ENCODE results near the gene SHISAL2A.
A peak's percentile ranks its signal among the peaks of the same experiment; 100 is the strongest.

SHISAL2A gene

GRCh38 chr1:52659851-52660596, 27.1 kb downstream of the SHISAL2A start:
- DNase-seq (ENCODE audit: low spot score) = no peak

- no peak for DNase-seq (ENCODE audit: low spot score)
Observed at GRCh38 chr1:52660807-52661206, 27.8 kb downstream of the SHISAL2A start.

- no peak for DNase-seq (ENCODE audit: low spot score)
Observed at GRCh38 chr1:52662645-52663313, 29.8 kb downstream of the SHISAL2A start.

DNA sequence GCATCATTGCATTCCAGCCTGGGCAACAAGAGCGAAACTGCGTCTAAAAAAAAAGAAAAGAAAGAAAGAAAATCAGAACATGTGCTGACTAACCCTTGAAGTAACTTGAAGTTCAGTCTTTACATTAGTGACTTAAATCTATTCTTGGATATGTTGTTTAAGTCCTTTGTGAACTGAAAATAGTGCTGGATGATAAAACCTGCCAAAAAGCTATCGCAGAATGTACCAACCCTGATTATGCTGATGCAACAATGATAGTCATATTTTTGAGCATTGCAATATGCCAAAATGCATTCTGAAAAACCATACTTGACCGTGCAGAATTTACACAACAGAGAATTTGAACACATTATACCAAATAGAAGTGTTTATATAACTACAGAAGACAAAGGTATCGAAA, 30.7 kb downstream of the SHISAL2A start:
- DNase-seq (ENCODE audit: low spot score) = no peak

DNA sequence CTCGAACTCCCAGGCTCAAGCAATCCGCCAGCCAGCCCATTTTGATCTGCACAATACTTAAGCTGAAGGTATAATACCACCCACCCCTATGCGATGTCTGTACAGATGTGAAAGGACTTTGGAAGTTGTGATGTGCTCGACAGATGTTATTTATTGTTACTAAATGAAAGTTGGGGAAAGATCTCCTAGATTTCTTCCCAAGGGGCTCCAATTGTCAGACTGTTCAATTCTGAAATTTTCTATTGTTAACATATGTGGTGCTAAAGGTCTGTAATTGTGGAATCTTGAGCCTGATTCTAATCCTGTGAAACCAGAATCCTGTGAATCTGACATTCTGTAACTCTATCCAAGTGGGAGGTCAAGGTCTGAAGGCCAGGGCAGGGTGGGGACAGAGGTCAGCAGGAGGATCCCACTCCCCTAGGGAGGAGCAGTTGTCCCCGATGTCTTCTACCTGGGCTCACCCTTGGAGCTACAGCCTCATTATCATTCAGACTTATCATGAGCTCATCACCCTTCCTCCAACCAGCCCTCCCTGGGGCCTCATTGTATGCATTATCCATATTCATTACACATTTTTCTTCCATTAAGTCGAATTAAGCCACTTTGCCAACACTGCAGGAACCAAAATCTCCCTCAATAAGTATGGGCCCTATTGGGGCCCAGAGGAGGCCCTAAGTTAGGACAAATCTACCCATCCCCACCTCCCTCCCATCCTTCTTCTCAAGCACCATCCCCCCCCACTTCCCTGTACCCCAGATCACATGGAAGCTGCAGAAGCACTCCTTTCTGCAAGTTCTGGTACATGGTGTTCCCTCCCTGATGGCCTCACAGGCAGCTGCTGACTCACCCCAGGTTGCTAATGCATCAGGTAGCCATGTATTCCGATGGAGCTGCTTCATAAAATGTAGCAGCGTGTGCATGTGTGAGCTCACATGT, 32.3 kb downstream of the SHISAL2A start:
- DNase-seq (ENCODE audit: low spot score) = no peak

GRCh38 chr1:52667290-52667689, 34.3 kb downstream of the SHISAL2A start:
- DNase-seq (ENCODE audit: low spot score) = no peak

GRCh38 chr1:52667984-52668383, 35.0 kb downstream of the SHISAL2A start:
- DNase-seq (ENCODE audit: low spot score) = no peak

DNA sequence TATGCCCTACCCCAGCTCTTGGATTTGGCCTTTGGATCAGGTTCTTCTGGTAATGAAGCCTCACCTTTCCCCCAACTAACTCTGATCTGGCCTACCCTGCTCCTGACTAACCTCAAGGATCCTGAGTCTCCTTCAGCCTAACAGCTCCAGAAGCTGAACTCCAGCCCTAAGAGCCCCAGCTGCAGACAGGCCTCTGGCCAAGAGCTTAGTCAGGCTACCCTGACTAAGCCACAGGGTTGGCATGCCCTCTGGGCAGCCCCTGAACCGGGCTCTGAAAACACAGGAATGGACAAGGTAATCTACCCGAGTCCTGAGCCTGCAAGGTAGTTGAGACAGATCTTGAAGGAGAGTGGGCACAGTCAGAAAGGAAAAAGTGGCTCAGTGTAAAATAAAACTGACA, 35.7 kb downstream of the SHISAL2A start:
- DNase-seq (ENCODE audit: low spot score) = no peak

- no peak for DNase-seq (ENCODE audit: low spot score)
Observed at GRCh38 chr1:52669696-52670095, 36.7 kb downstream of the SHISAL2A start.

DNA sequence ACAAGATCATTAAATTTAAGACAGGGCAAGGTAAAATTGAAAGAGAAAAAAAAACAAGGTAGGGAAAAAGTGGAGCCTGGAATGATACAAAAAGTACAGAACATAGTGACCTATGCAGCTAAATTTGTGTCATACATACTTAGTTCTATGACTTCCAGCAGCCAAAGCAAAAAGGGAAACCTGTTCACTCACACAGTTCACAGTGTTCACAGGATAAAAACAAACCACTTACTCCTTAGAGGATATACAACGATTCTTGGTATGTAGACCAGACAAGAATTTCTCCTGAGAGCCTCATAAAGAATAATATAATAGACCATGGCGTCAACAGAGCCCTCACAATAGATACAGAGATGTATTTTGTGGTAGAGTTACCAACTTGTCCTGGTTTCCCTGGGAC, 37.6 kb downstream of the SHISAL2A start:
- DNase-seq (ENCODE audit: low spot score) = no peak

DNA sequence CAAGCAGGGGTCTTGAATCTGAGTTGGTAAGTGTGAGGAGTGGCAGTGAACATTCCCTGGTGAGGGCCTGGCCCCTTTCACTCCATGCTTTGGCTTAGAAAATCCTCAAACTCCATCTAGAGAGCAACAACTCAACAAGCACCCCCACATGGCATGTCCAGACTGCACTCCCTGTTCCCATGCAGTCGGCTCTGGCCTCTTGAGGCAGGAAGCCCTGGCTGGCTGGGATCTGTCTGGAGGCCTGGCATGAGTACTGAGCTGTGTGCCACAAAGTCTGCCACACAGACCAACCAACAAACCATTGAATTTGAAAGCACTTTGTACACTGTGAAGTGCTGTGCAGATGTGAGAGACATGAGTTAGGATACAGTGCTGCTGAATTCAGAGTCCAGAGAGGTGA, 40.0 kb downstream of the SHISAL2A start:
- no peak for DNase-seq (ENCODE audit: low spot score)

DNA sequence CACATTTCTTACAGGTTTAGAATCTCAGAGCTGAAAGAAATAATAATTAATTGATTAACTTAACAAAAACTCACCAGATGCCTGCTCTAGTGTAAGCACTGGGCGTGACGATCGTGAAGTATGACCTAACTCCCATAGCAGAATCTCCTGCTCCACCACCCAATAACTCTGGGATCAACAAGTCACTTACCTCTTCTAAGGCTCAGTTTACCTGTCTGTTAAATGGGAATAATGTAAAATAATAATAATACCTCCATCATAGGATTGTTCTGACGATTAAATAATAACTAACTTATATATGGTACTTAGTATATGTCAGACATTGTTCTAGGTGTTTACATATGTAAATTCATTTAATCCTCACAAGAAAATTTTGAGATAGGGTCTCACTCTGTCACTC, 40.5 kb downstream of the SHISAL2A start:
- DNase-seq (ENCODE audit: low spot score) = no peak

DNA sequence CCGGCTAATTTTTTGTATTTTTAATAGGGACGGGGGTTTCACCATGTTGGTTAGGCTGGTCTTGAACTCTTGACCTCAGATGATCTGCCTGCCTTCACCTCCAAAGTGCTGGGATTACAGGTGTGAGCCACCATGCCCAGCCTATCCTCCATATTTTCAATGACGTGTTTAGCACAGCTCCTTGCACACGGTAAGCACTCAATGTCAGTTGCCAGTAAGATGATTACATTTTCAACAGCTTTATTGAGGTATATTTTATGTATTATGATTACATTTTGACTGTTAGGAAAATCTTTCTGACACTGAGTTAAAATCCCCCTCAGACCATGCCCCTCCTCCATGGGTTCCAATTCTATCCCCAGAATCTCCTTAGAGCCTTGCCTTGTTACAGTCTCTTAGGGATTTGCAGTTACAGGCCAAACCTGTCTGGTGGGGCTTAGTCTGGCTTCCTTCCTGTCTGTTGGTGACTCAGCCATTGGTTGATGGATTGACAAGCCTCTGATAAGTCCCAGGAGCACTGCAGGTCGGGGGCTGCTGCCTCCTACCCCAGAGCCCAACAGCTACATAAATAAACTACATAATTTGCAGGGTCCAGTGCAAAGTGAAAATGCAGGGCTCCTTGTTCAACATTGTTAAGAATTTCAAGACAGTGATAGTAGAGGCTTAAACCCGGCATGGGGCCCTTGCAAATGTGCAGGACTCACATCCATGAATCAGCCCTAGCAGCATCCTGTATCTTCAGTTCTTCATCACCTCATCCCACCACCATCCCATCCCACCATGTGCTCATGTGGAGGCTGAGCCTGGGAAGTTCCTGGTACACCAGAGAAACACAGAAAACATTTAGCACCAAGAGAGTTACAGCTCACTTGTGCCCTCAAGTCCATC, 41.8 kb downstream of the SHISAL2A start:
- peak; percentile 9 for DNase-seq (ENCODE audit: low spot score)

- no peak for DNase-seq (ENCODE audit: low spot score)
Observed at GRCh38 chr1:52676249-52676903, 43.4 kb downstream of the SHISAL2A start.

DNA sequence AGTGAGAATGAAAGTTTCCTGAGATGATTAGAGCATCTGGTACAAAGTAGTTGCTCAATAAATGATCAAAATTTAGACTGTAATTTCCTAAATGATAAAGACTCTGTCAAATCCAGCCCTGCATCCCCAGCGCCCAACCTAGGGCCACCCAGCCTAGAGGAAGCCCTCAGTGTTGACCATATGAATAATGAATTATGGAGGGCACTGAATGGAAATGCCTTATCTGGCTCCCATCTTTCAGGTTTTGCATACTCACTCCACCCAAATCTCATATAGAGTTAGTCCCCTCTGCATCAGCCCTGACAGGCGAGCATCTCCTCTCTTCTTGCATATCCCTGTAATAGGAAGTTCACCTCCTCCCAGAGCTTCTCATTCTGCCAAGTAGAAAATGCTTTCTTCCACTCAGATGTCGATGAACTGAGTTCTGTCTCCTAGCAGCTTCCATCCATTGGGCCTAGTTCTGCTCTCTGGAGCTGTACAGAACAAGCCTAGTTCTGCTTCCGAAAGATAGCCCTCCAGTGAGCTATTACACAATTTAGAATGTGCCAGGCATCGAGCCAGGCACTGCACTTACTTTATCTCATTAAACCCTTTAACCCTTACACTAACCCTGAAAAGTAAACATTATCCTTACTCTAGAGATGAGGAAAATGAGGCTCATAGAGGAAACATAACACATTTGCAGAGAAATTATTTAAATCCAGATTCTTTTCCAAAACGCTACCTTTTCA, 44.3 kb downstream of the SHISAL2A start:
- DNase-seq (ENCODE audit: low spot score) = no peak

DNA sequence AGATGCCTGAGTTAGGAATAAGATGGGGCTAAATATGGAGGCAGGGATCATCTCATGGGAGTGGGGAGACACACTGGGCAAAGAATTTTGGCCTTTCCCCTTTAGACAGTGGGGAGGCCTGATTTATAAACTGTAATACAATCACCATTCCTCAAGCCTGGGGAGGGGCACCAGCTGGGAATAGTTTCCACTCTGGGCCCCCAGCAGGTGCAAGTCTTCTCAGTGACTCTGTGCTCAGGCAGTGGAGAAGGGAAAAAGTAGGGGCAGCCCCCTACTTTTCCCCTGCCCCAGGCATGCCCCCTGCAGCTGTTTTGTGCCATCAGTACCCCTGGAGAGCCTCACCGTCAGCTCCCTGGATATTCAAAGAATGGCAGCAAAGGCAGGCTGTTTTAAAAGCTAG, 46.1 kb downstream of the SHISAL2A start:
- DNase-seq (ENCODE audit: low spot score) = no peak

DNA sequence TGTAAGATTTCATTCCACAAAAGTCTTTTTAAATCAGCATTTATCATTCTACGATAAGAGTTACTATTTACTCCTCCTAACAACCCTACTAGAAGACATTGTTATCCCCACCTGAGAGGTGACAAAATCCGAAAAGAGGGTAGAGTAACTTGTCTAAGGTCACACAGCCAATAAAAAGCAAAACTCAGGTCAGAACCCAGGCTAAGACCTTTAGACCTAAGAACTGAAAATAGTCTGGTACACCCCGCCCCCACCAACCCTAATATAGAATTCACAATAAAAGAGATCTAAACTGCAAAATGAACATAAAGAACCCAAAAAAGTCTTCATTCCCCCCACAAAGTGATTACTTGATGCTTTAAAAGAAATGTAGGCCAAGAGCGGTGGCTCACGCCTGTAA, 46.5 kb downstream of the SHISAL2A start:
- no peak for DNase-seq (ENCODE audit: low spot score)

DNA sequence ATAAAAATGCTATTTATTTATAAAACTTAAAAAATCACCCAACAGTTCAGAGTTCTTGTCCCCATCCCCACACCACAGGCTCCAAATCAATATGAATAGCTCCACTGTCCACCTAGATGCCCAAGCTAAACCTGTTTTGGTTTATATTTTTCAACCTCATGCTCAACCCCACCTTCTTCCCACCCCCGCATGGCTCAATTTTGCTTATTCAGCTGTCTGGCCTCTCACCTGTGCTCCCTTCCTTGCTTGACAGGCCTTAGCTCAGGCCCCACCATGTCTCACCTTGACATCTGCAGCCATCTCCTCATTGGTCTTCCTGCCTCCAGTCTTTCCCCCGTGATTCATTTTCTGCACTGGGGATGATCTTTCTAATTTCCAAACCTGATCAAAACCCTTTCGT, 47.4 kb downstream of the SHISAL2A start:
- DNase-seq (ENCODE audit: low spot score) = no peak

DNA sequence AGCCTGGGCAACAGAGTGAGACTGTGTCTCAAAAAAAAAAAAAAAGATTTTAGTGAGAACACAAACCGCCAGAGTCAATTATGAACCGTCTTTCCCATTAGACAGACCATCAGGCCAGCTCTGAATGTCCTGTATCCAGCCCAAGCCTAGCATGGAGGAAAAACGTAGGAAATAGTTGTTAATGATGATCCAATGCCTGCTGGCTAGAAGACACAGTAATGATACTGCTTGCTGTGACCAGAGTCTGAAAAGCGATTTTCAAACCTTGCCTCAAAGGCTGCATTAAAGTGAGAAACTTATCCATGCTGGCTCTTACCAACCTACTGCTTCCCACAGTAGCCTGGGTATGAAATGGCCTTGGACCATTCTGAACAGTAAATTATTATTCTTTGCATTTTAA, 48.2 kb downstream of the SHISAL2A start:
- DNase-seq (ENCODE audit: low spot score) = no peak

DNA sequence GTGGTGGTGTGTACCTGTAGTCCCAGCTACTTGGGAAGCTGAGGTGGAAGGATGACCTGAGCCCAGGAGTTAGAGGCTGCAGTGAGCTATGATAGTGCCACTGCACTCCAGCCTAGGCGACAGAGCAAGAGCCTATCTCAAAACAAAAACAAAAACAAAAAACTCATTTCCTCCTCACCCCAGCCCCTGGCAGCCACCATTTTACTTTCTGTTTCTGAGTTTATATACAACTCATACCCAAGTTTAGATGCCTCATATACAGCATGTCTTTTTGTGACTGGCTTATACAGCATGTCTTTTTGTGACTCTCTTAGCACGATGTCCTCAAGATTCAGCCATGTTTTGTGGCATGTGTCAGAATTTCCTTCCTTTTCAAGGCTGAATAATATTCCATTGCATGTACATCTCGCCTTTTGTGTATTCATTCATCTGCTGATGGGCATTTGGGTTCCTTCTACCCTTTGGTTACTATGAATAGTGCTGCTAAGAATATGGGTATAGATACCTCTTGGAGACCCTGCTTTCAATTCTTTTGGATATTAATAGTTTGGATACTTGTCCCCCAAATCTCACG, 50.5 kb downstream of the SHISAL2A start:
- DNase-seq (ENCODE audit: low spot score) = no peak

Data from CD4-positive, alpha-beta T cell treated with Interleukin-15 for 4 hours (primary cell).